Stimulated activated CD8-positive, alpha-beta memory T cell treated with anti-CD3 and anti-CD28 coated beads, Interleukin-4, amount 100 ng/mL, for 1 hour (primary cell): ENCODE results near the gene VAV3.
"Not testable (repeated sequence)": the region's sequence is repeated elsewhere in the genome, so short reads cannot be mapped to it uniquely, and the experiment has no call there.

Experiments
- DNase-seq, 2 donors: peaks; one replicate each; pipeline ENCODE4 v3.0.0-alpha.2; 2020; ENCODE audit warnings: low read depth in 2 of 2, low spot score in 1 of 2

Gene VAV3

GRCh38 chr1:107762751-107763390, 202.1 kb downstream of the VAV3 start:
- no peak for DNase-seq

GRCh38 chr1:107760065-107760464, 204.9 kb downstream of the VAV3 start:
- no peak for DNase-seq

GRCh38 chr1:107750364-107750959, 214.5 kb downstream of the VAV3 start:
- no peak for DNase-seq

- no peak for DNase-seq
These were observed 216.4 kb downstream of the VAV3 start for GRCh38 chr1:107748531-107748930.

GRCh38 chr1:107741242-107741641, 223.7 kb downstream of the VAV3 start:
- DNase-seq, result no peak

- DNase-seq, result no peak
These were observed 224.4 kb downstream of the VAV3 start for GRCh38 chr1:107740579-107740978.

- no peak for DNase-seq
These were observed 225.3 kb downstream of the VAV3 start for GRCh38 chr1:107739651-107740050.

- no peak for DNase-seq
These were observed 225.8 kb downstream of the VAV3 start for GRCh38 chr1:107739201-107739600.

- DNase-seq, result not testable (repeated sequence)
These were observed 231.6 kb downstream of the VAV3 start for GRCh38 chr1:107733401-107733800.

- no peak for DNase-seq
These were observed 237.1 kb downstream of the VAV3 start for GRCh38 chr1:107727866-107728265.

GRCh38 chr1:107726860-107727259, 238.1 kb downstream of the VAV3 start:
- DNase-seq, result no peak

- no peak for DNase-seq
These were observed 240.3 kb downstream of the VAV3 start for GRCh38 chr1:107724648-107725047.

- DNase-seq, result not testable (repeated sequence)
These were observed 244.8 kb downstream of the VAV3 start for GRCh38 chr1:107720210-107720609.

- DNase-seq, result no peak
These were observed 255.0 kb downstream of the VAV3 start for GRCh38 chr1:107710005-107710404.

GRCh38 chr1:107707111-107707510, 257.9 kb downstream of the VAV3 start:
- no peak for DNase-seq

GRCh38 chr1:107706182-107706581, 258.8 kb downstream of the VAV3 start:
- DNase-seq, result no peak

- DNase-seq, result no peak
These were observed 260.1 kb downstream of the VAV3 start for GRCh38 chr1:107704911-107705310.

GRCh38 chr1:107702946-107703571, 261.9 kb downstream of the VAV3 start:
- no peak for DNase-seq

- DNase-seq, result not testable (repeated sequence)
These were observed 264.3 kb downstream of the VAV3 start for GRCh38 chr1:107700651-107701050.

- no peak for DNase-seq
These were observed 266.8 kb downstream of the VAV3 start for GRCh38 chr1:107698161-107698560.

- no peak for DNase-seq
These were observed 269.6 kb downstream of the VAV3 start for GRCh38 chr1:107695341-107695740.

- no peak for DNase-seq
These were observed 272.2 kb downstream of the VAV3 start for GRCh38 chr1:107692580-107693345.
